Measurements from ENCODE around the gene ZNF324B. TPM values are rescaled to one million over a fixed set of nuclear protein-coding genes. Genes with fewer than 3 reads are reported as not detected.

The ZNF324B gene
- polyA plus RNA-seq, 3 donors, result 0.46 to 3.1 (median 0.82) TPM

- WGBS (ENCODE audit: insufficient coverage), result 100% methylated on average over 1 of the region's 1 CpG
- TF ChIP-seq CTCF (IDR thresholded peaks at IDR 0.05), result no peak
- H3K9me3 ChIP-seq (replicated peaks in 1 of 2; ENCODE audit: control insufficient read depth in 1 of 2, insufficient read depth in 1 of 2, low read length in 2 of 2), result no peaks in the 10 kb centered on the region
- no peaks in the 10 kb centered on the region for H4K20me1 ChIP-seq (ENCODE audit: insufficient read depth, low read length)
- peaks cover 8 to 13% of the 10 kb centered on the region in 2 donors for H3K36me3 Mint-ChIP-seq
- no peak overlapping the region for H3K4me2 ChIP-seq (replicated peaks; ENCODE audit: extremely low read depth, low read length, poor library complexity, severe bottlenecking)
- H3K27ac ChIP-seq (ENCODE audit: low read depth in 1 of 2, low read length in 2 of 2), result no peak overlapping the region
- H3K79me2 ChIP-seq (ENCODE audit: insufficient read depth, low read length), result no peaks in the 10 kb centered on the region
- H2AFZ ChIP-seq (ENCODE audit: insufficient read depth, low read depth, low read length, poor library complexity, severe bottlenecking), result no peak overlapping the region
- peaks cover 4 to 8% of the 10 kb centered on the region in 2 donors for H3K36me3 ChIP-seq (replicated peaks in 1 of 2; ENCODE audit: control insufficient read depth in 1 of 2, insufficient read depth in 2 of 2, low read length in 2 of 2)
- peaks cover 0 to 6% (median 2%) of the 10 kb centered on the region in 3 donors for H3K27me3 Mint-ChIP-seq (ENCODE audit: low read depth in 3 of 3)
- no peaks in the 10 kb centered on the region for H3K27me3 ChIP-seq (ENCODE audit: control insufficient read depth in 2 of 2, insufficient read depth in 2 of 2, low read length in 2 of 2)
- intact Hi-C loops (cut with micrococcal nuclease), result no loop called here
- DNase-seq, result peak in 1 of 3 donors; percentile 5
- H3K9me3 Mint-ChIP-seq, result no peaks in the 10 kb centered on the region
- H3K4me3 ChIP-seq (replicated peaks in 1 of 3; ENCODE audit: low read depth in 2 of 3, low read length in 3 of 3), result no peak overlapping the region
- H3K9ac ChIP-seq (ENCODE audit: insufficient read depth, low read length, poor library complexity, severe bottlenecking), result no peak overlapping the region
- H3K27ac Mint-ChIP-seq, result peak overlapping the region in 3 of 7 donors; percentile 58 to 75 (median 71)
- H3K4me1 Mint-ChIP-seq, result peaks cover 17% of the 10 kb centered on the region
- peaks cover 14 to 21% of the 10 kb centered on the region in 2 donors for H3K4me1 ChIP-seq (ENCODE audit: control insufficient read depth in 1 of 2, insufficient read depth in 2 of 2, low read length in 2 of 2)
- no peak overlapping the region for H3K4me3 Mint-ChIP-seq
These were observed 26.4 kb downstream of the ZNF324B start for GRCh38 chr19:58477871-58478270.

- Histone ChIP-seq H3K36me3 (replicated peaks in 1 of 2; ENCODE audit: control insufficient read depth in 1 of 2, insufficient read depth in 2 of 2, low read length in 2 of 2) (peaks cover 0 to 6% of the 10 kb centered on the region in 2 donors), H4K20me1 (ENCODE audit: insufficient read depth, low read length) (no peaks in the 10 kb centered on the region), H2AFZ (ENCODE audit: insufficient read depth, low read depth, low read length, poor library complexity, severe bottlenecking) (no peak overlapping the region), H3K79me2 (ENCODE audit: insufficient read depth, low read length) (no peaks in the 10 kb centered on the region), H3K27ac (ENCODE audit: low read depth in 1 of 2, low read length in 2 of 2) (no peak overlapping the region), H3K4me3 (replicated peaks in 1 of 3; ENCODE audit: low read depth in 2 of 3, low read length in 3 of 3) (no peak overlapping the region), H3K4me2 (replicated peaks; ENCODE audit: extremely low read depth, low read length, poor library complexity, severe bottlenecking) (no peak overlapping the region), H3K9me3 (replicated peaks in 1 of 2; ENCODE audit: control insufficient read depth in 1 of 2, insufficient read depth in 1 of 2, low read length in 2 of 2) (no peaks in the 10 kb centered on the region), H3K27me3 (ENCODE audit: control insufficient read depth in 2 of 2, insufficient read depth in 2 of 2, low read length in 2 of 2) (no peaks in the 10 kb centered on the region), H3K4me1 (ENCODE audit: control insufficient read depth in 1 of 2, insufficient read depth in 2 of 2, low read length in 2 of 2) (peaks cover 14 to 21% of the 10 kb centered on the region in 2 donors), H3K9ac (ENCODE audit: insufficient read depth, low read length, poor library complexity, severe bottlenecking) (no peak overlapping the region)
- Mint-ChIP-seq H3K27me3 (ENCODE audit: low read depth in 3 of 3) (peaks cover 0 to 6% (median 2%) of the 10 kb centered on the region in 3 donors), H3K36me3 (peaks cover 3 to 8% of the 10 kb centered on the region in 2 donors), H3K9me3 (no peaks in the 10 kb centered on the region), H3K4me1 (peaks cover 17% of the 10 kb centered on the region), H3K27ac (no peak overlapping the region), H3K4me3 (no peak overlapping the region)
- no peak for DNase-seq
- intact Hi-C loops (cut with micrococcal nuclease), result no loop called here
- no peak for TF ChIP-seq CTCF (IDR thresholded peaks at IDR 0.05)
- 96% methylated on average over 6 of the region's 7 CpGs for WGBS (ENCODE audit: insufficient coverage)
These were observed 27.9 kb downstream of the ZNF324B start for GRCh38 chr19:58479303-58479702.

Data from CD14-positive monocyte (primary cell).